ENCODE results near the gene SIGLEC15. TPM values are rescaled to one million over a fixed set of nuclear protein-coding genes. Genes with fewer than 3 reads are reported as not detected.
"Not testable (repeated sequence)": the region's sequence is repeated elsewhere in the genome, so short reads cannot be mapped to it uniquely, and the experiment has no call there.

SIGLEC15 gene
- polyA plus RNA-seq, 3 donors: 6.5 to 9.9 (median 7.8) TPM

GRCh38 chr18:45817543-45817942 lies 7.9 kb upstream of the SIGLEC15 start:
- H3K9ac ChIP-seq (ENCODE audit: insufficient read depth, low read length, poor library complexity, severe bottlenecking): no peak overlapping the region
- H3K27me3 ChIP-seq (ENCODE audit: control insufficient read depth in 2 of 2, insufficient read depth in 2 of 2, low read length in 2 of 2): no peaks in the 10 kb centered on the region
- no peak for DNase-seq
- peaks cover 32% of the 10 kb centered on the region for H3K4me1 Mint-ChIP-seq
- WGBS (ENCODE audit: insufficient coverage): no CpG with 5 or more reads among the region's 1 CpG
- no peak overlapping the region for H3K4me2 ChIP-seq (replicated peaks; ENCODE audit: extremely low read depth, low read length, poor library complexity, severe bottlenecking)
- H3K4me3 Mint-ChIP-seq: no peak overlapping the region
- H3K27me3 Mint-ChIP-seq (ENCODE audit: low read depth in 3 of 3): no peaks in the 10 kb centered on the region
- H4K20me1 ChIP-seq (ENCODE audit: insufficient read depth, low read length): no peaks in the 10 kb centered on the region
- H3K79me2 ChIP-seq (ENCODE audit: insufficient read depth, low read length): no peaks in the 10 kb centered on the region
- TF ChIP-seq CTCF (IDR thresholded peaks at IDR 0.05): no peak
- H3K9me3 Mint-ChIP-seq: peaks cover 0 to 8% (median 5%) of the 10 kb centered on the region in 7 donors
- no peak overlapping the region for H3K4me3 ChIP-seq (replicated peaks in 1 of 3; ENCODE audit: low read depth in 2 of 3, low read length in 3 of 3)
- H3K36me3 ChIP-seq (replicated peaks in 1 of 2; ENCODE audit: control insufficient read depth in 1 of 2, insufficient read depth in 2 of 2, low read length in 2 of 2): no peaks in the 10 kb centered on the region
- peaks cover 22 to 28% of the 10 kb centered on the region in 2 donors for H3K4me1 ChIP-seq (ENCODE audit: control insufficient read depth in 1 of 2, insufficient read depth in 2 of 2, low read length in 2 of 2)
- H3K9me3 ChIP-seq (replicated peaks in 1 of 2; ENCODE audit: control insufficient read depth in 1 of 2, insufficient read depth in 1 of 2, low read length in 2 of 2): no peaks in the 10 kb centered on the region
- intact Hi-C loops (cut with micrococcal nuclease): no loop called here
- no peak overlapping the region for H3K27ac ChIP-seq (ENCODE audit: low read depth in 1 of 2, low read length in 2 of 2)
- no peak overlapping the region for H2AFZ ChIP-seq (ENCODE audit: insufficient read depth, low read depth, low read length, poor library complexity, severe bottlenecking)
- H3K36me3 Mint-ChIP-seq: no peaks in the 10 kb centered on the region
- no peak overlapping the region for H3K27ac Mint-ChIP-seq

DNA sequence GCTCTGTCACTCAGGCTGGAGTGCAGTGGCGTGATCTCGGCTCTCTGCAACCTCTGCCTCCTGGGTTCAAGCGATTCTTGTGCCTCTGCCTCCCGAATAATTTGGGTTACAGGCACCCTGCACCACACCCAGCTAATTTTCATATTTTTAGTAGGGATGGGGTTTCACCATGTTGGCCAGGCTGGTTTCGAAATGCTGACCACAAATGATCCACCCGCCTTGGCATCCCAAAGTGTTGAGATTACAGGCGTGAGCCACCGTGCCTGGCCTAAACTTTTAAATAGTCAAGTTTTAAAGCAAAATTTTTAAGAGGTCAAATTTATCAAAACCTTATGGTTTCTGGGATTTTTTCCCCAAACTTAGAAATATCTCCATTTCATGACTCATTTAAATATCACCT lies 6.7 kb upstream of the SIGLEC15 start:
- 0% methylated on average over 4 of the region's 8 CpGs for WGBS (ENCODE audit: insufficient coverage)
- H3K4me3 Mint-ChIP-seq; intact Hi-C loops (cut with micrococcal nuclease); H3K27me3 Mint-ChIP-seq (ENCODE audit: low read depth in 3 of 3); H3K9me3 ChIP-seq (replicated peaks in 1 of 2; ENCODE audit: control insufficient read depth in 1 of 2, insufficient read depth in 1 of 2, low read length in 2 of 2); H3K9me3 Mint-ChIP-seq; H3K36me3 ChIP-seq (replicated peaks in 1 of 2; ENCODE audit: control insufficient read depth in 1 of 2, insufficient read depth in 2 of 2, low read length in 2 of 2); H3K27me3 ChIP-seq (ENCODE audit: control insufficient read depth in 2 of 2, insufficient read depth in 2 of 2, low read length in 2 of 2); H4K20me1 ChIP-seq (ENCODE audit: insufficient read depth, low read length); H2AFZ ChIP-seq (ENCODE audit: insufficient read depth, low read depth, low read length, poor library complexity, severe bottlenecking); H3K79me2 ChIP-seq (ENCODE audit: insufficient read depth, low read length); H3K36me3 Mint-ChIP-seq; H3K9ac ChIP-seq (ENCODE audit: insufficient read depth, low read length, poor library complexity, severe bottlenecking): not testable (repeated sequence)
- Histone ChIP-seq H3K27ac (ENCODE audit: low read depth in 1 of 2, low read length in 2 of 2) (peak overlapping the region in 1 of 2 donors; percentile 20), H3K4me2 (replicated peaks; ENCODE audit: extremely low read depth, low read length, poor library complexity, severe bottlenecking) (peak overlapping the region; percentile 25), H3K4me3 (replicated peaks in 1 of 3; ENCODE audit: low read depth in 2 of 3, low read length in 3 of 3) (peak overlapping the region in 1 of 3 experiments; percentile 10), H3K4me1 (ENCODE audit: control insufficient read depth in 1 of 2, insufficient read depth in 2 of 2, low read length in 2 of 2) (peaks cover 22 to 28% of the 10 kb centered on the region in 2 donors)
- peak overlapping the region in 1 of 7 donors; percentile 49 for H3K27ac Mint-ChIP-seq
- peak in 2 of 3 donors; percentile 20 to 36 for DNase-seq
- peaks cover 32% of the 10 kb centered on the region for H3K4me1 Mint-ChIP-seq
